CD4-positive, alpha-beta memory T cell (primary cell): ENCODE measurements around the gene SSX3. TPM values are rescaled to one million over a fixed set of nuclear protein-coding genes. Genes with fewer than 3 reads are reported as not detected.
"Not testable (repeated sequence)": the region's sequence is repeated elsewhere in the genome, so short reads cannot be mapped to it uniquely, and the experiment has no call there.

Experiments
- CTCF ChIA-PET: fragments of 350-600 bp; sonication (Branson Sonifier 250); formaldehyde crosslinking; loops from one replicate; lab custom pipeline; 2021; ENCODE audit warnings: inconsistent platforms; ENCODE audit not compliant: partially characterized antibody; lab: Charles Lee
- POLR2A ChIA-PET: fragments of 350-600 bp; sonication (Branson Sonifier 250); formaldehyde crosslinking; loops from one replicate; lab custom pipeline; 2021; ENCODE audit not compliant: partially characterized antibody; lab: Charles Lee
- DNase-seq, 5 donors: peaks; one replicate each; pipeline versions ENCODE4 v3.0.0 to v3.0.0-alpha.2; 2020 to 2022; ENCODE audit warnings: mixed read lengths in 1 of 5
- H3K27ac ChIP-seq: one replicate; pipeline ENCODE4 v1.7.0; 2013; ENCODE audit warnings: low read depth, low read length
- H3K27me3 ChIP-seq: 2 replicates; pipeline ENCODE4 v1.7.0; 2013; ENCODE audit warnings: mild to moderate bottlenecking, low read length, moderate library complexity; ENCODE audit not compliant: insufficient read depth
- H3K36me3 ChIP-seq: 2 replicates; pipeline ENCODE4 v1.7.0; 2013; ENCODE audit warnings: mild to moderate bottlenecking, low read length, moderate library complexity; ENCODE audit not compliant: insufficient read depth
- H3K4me1 ChIP-seq: 2 replicates; pipeline ENCODE4 v1.7.0; 2013; ENCODE audit warnings: mild to moderate bottlenecking, low read length, moderate library complexity; ENCODE audit not compliant: insufficient read depth
- H3K4me3 ChIP-seq, 2 donors: one replicate each; pipeline ENCODE4 v1.7.0; 2013; ENCODE audit warnings: low read length in 2 of 2, mild to moderate bottlenecking in 1 of 2
- H3K9me3 ChIP-seq, 2 donors: one replicate each; pipeline ENCODE4 v1.7.0; 2013; ENCODE audit warnings: low read length in 2 of 2, control low read depth in 1 of 2; ENCODE audit not compliant: control insufficient read depth in 1 of 2
- H3K27ac Mint-ChIP-seq, 7 donors: one replicate each; pipeline ENCODE4 v1.8.0; 2020 to 2021; ENCODE audit warnings: mixed read lengths in 7 of 7, mild to moderate bottlenecking in 6 of 7, inconsistent platforms in 3 of 7, moderate library complexity in 3 of 7
- H3K27me3 Mint-ChIP-seq, 2 donors: one replicate each; pipeline ENCODE4 v1.8.0; 2020 to 2021; ENCODE audit warnings: mixed read lengths in 2 of 2
- H3K36me3 Mint-ChIP-seq, 2 donors: one replicate each; pipeline ENCODE4 v1.8.0; 2020 to 2021; ENCODE audit warnings: mixed read lengths in 2 of 2, inconsistent platforms in 1 of 2, mild to moderate bottlenecking in 1 of 2
- H3K4me1 Mint-ChIP-seq, 4 donors: one replicate each; pipeline ENCODE4 v1.8.0; 2020 to 2021; ENCODE audit warnings: mixed read lengths in 4 of 4, mild to moderate bottlenecking in 1 of 4
- H3K4me3 Mint-ChIP-seq, 8 donors: one replicate each; pipeline ENCODE4 v1.8.0; 2020 to 2021; ENCODE audit warnings: mixed read lengths in 8 of 8, mild to moderate bottlenecking in 7 of 8, moderate library complexity in 6 of 8, inconsistent platforms in 3 of 8
- H3K9me3 Mint-ChIP-seq, 8 donors: one replicate each; pipeline ENCODE4 v1.8.0; 2020 to 2021; ENCODE audit warnings: mixed read lengths in 8 of 8, mild to moderate bottlenecking in 5 of 8, inconsistent platforms in 3 of 8, moderate library complexity in 1 of 8
- intact Hi-C: fragments of 100-400 bp; cut with micrococcal nuclease; formaldehyde crosslinking; loops from one replicate; pipeline ENCODE4 v1.15.1; 2023
- polyA plus RNA-seq, 2 donors: library from polyadenylated mRNA; unstranded; fragments of 300-500 nt; fragmentation: Illumina TruSeq; gene quantifications; one replicate each; pipeline ENCODE4 v1.2.3, GENCODE V29; 2021
- total RNA-seq, 2 experiments: library from RNA; stranded (reverse); gene quantifications; one replicate each; pipeline ENCODE4 v1.2.3, GENCODE V29; 2021

The SSX3 gene, protein sequence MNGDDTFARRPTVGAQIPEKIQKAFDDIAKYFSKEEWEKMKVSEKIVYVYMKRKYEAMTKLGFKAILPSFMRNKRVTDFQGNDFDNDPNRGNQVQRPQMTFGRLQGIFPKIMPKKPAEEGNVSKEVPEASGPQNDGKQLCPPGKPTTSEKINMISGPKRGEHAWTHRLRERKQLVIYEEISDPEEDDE
- total RNA-seq (not detected), polyA plus RNA-seq (not detected)

DNA sequence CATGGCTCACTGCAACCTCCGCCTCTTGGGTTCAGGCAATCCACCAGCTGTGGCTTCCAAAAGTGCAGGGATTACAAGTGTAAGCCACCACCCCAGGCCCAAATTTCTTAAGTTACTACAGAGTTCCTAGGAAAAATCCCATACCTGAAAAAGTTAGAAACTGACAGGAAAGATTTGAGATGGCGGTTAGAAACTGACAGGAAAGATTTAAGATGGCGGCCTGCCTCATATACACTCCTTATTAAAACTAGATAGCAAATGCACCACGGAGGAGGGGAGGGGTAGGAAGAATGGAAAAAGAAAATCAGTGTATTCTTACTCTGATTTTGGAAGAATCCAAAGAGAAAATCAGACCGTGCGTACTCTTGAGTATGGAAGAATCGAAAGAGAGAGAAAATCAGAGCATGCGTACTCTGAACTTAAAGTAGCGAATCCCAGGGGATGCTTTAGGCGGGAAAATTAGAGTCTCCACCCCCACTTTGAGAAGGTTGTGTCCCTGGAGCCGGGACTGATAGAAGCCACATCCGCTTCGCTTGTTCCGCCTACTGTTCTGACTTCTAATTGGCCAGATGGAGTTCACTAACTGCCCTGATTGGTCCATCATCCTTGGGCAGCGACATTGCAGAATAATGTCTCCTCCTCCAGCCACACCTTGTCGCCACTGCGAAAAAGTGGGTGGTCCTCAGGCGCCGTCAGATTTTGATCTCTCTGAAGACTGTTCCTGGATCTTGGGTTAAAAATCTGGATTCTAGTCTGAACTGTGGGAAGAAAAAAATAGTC is at the start of gene SSX3:
Gene SSX3, minus strand, starts transcription at position 389 of the 780 bp plus-strand sequence. CDS start 1,454 bp downstream, outside the sequence.
- H3K27ac ChIP-seq, CTCF ChIA-PET, H3K27ac Mint-ChIP-seq, H3K4me3 Mint-ChIP-seq, H3K4me1 Mint-ChIP-seq, H3K4me1 ChIP-seq, POLR2A ChIA-PET, H3K27me3 ChIP-seq, H3K36me3 Mint-ChIP-seq, H3K27me3 Mint-ChIP-seq, H3K9me3 ChIP-seq, DNase-seq, H3K9me3 Mint-ChIP-seq, H3K4me3 ChIP-seq, intact Hi-C loops, H3K36me3 ChIP-seq: not testable (repeated sequence)

DNA sequence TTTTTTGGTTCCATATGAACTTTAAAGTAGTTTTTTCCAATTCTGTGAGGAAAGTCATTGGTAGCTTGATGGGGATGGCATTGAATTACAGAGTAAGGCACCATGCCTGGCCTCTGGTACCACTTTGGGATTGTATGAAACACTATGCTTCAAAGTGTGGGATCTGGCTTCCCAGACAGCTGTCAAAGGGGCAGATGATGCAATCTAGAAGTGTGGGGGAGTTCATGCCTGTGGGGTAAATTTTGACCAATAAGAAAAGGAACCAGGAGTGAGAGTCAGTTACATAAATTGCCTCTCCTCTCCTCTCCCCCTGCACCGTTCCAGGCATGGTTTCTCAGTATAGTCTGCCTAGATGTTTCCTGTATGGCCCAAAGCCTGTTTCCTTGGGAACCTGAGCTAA is 41.3 kb upstream of the SSX3 start:
- H3K4me3 Mint-ChIP-seq, H3K27ac Mint-ChIP-seq, H3K27me3 ChIP-seq, H3K9me3 Mint-ChIP-seq, intact Hi-C loops, H3K4me1 ChIP-seq, H3K36me3 Mint-ChIP-seq, H3K4me3 ChIP-seq, CTCF ChIA-PET, H3K9me3 ChIP-seq, H3K27ac ChIP-seq, H3K4me1 Mint-ChIP-seq, H3K27me3 Mint-ChIP-seq, H3K36me3 ChIP-seq, DNase-seq: not testable (repeated sequence)
- POLR2A ChIA-PET: interaction anchor here (0.5 kb wide), 1 partner anchor 1809 kb away, joined by 3 read pairs; no protein-coding TSS in a partner anchor

DNA sequence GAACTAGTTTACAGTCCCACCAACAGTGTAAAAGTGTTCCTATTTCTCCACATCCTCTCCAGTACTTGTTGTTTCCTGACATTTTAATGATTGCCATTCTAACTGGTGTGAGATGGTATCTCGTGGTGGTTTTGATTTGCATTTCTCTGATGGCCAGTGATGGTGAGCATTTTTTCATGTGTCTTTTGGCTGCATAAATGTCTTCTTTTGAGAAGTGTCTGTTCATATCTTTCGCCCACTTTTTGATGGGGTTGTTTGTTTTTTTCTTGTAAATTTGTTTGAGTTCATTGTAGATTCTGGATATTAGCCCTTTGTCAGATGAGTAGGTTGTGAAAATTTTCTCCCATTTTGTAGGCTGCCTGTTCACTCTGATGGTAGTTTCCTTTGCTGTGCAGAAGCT is 40.4 kb upstream of the SSX3 start:
- H3K9me3 Mint-ChIP-seq, H3K4me3 ChIP-seq, H3K4me3 Mint-ChIP-seq, H3K36me3 ChIP-seq, H3K4me1 Mint-ChIP-seq, H3K27me3 ChIP-seq, H3K4me1 ChIP-seq, H3K9me3 ChIP-seq, H3K27me3 Mint-ChIP-seq, DNase-seq, intact Hi-C loops, H3K27ac Mint-ChIP-seq, POLR2A ChIA-PET, CTCF ChIA-PET, H3K36me3 Mint-ChIP-seq, H3K27ac ChIP-seq: not testable (repeated sequence)

DNA sequence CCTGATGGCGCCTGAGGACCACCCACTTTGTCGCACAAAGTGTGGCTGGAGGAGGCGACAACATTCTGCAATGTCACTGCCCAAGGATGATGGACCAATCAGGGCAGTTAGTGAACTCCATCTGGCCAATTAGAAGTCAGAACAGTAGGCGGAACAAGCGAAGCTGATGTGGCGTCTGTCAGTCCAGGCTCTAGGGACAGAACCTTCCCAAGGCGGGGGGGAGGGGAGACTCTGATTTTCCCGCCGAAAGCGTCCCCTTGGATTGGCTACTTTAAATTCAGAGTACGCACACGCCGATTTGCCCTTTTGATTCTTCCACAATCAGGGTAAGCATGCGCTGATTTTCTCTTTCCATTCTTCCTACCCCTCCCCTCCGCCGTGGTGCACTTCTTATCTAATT is 26.7 kb upstream of the SSX3 start, which contains the start of gene SSX4:
Gene SSX4, plus strand, starts transcription at position 301 of the 400 bp plus-strand sequence. CDS start 515 bp downstream, outside the sequence.
- H3K4me3 ChIP-seq, H3K36me3 Mint-ChIP-seq, H3K9me3 Mint-ChIP-seq, intact Hi-C loops, H3K27me3 Mint-ChIP-seq, H3K4me1 ChIP-seq, CTCF ChIA-PET, H3K4me3 Mint-ChIP-seq, H3K9me3 ChIP-seq, H3K27me3 ChIP-seq, H3K27ac Mint-ChIP-seq, POLR2A ChIA-PET, H3K4me1 Mint-ChIP-seq, H3K36me3 ChIP-seq, DNase-seq, H3K27ac ChIP-seq: not testable (repeated sequence)

DNA sequence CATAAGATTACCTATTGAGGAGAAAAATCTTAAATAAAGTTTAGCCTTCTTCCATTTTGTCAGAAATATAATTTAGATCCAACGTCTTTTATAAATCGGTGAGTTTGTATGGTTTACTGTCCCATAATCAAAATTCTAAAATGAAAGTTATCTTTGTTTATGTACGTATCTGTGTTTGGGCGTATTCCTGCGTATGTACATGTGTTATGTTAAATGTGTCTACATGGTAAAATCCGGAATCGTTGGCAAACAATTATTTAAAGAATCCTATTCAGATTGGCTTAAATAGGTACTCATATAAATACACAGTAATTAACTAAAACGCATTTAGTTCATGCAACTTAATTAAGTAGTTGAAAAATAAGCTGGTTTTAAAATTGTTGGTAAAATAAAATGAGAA is 13.9 kb upstream of the SSX3 start:
- intact Hi-C loops, H3K4me1 ChIP-seq, H3K27ac ChIP-seq, H3K4me1 Mint-ChIP-seq, POLR2A ChIA-PET, H3K4me3 Mint-ChIP-seq, H3K36me3 ChIP-seq, H3K9me3 Mint-ChIP-seq, H3K9me3 ChIP-seq, DNase-seq, CTCF ChIA-PET, H3K27me3 ChIP-seq, H3K4me3 ChIP-seq, H3K27ac Mint-ChIP-seq, H3K27me3 Mint-ChIP-seq, H3K36me3 Mint-ChIP-seq: not testable (repeated sequence)

DNA sequence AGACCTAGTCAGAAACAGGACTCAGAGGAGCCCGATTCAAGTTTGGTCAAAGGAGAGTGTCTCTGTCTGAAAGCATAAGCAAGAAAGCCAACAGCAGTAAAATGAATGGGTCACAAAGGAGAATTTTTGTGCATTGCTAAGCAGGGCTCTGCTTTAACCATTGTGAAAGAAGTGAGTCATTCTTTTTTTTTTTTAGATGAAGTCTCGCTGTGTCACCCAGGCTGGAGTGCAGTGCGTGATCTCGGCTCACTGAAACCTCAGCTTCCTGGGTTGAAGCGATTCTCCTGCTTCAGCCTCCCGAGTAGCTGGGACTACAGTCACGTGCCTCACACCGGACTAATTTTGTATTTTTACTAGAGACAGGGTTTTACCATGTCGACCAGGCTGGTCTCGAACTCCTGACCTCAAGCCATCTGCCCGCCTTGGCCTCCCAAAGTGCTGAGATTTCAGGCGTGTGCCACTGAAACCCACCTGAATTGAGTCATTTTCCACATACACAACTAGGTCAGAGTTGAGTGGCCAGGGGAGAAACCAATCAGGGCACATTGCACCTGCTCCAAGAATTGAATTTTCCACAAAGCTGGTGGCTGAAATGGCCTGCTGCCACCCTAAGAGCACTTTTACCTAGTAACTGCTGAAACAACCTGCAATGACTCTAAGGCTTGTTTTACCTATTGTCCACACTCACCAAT is 11.4 kb upstream of the SSX3 start:
- H3K27me3 ChIP-seq, H3K36me3 ChIP-seq, H3K27ac Mint-ChIP-seq, H3K36me3 Mint-ChIP-seq, H3K4me1 Mint-ChIP-seq, H3K4me3 ChIP-seq, POLR2A ChIA-PET, intact Hi-C loops, H3K27me3 Mint-ChIP-seq, H3K9me3 Mint-ChIP-seq, H3K4me3 Mint-ChIP-seq, CTCF ChIA-PET, H3K27ac ChIP-seq, DNase-seq, H3K9me3 ChIP-seq, H3K4me1 ChIP-seq: not testable (repeated sequence)

DNA sequence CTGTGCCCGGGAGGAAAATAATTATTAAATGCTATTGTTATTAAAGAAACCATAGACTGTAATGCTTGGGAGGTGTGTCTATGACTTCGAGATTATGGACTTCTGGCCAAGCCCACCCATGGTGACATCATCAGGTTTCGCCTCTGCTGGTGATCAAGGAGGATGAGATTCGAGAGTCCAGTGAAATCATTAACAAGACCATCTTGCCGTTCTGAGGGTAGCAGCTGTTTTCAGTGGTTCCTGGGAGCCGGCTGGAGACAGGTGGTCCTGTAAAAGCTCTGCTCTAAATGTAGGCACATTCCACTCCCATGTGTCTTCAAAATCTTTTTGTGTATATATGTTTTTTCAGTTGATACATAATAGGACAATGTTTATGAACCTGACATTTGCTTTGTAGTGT is 2.8 kb upstream of the SSX3 start:
- H3K4me3 Mint-ChIP-seq, H3K27me3 Mint-ChIP-seq, H3K36me3 ChIP-seq, H3K27ac ChIP-seq, CTCF ChIA-PET, intact Hi-C loops, H3K4me1 ChIP-seq, H3K9me3 ChIP-seq, H3K9me3 Mint-ChIP-seq, H3K27ac Mint-ChIP-seq, H3K27me3 ChIP-seq, H3K36me3 Mint-ChIP-seq, H3K4me3 ChIP-seq, H3K4me1 Mint-ChIP-seq, POLR2A ChIA-PET, DNase-seq: not testable (repeated sequence)
